Thymus (tissue), 11 donors: ENCODE measurements around the gene PHETA2. TPM values are rescaled to one million over a fixed set of nuclear protein-coding genes. Genes with fewer than 3 reads are reported as not detected.

Source experiments
- DNase-seq, 9 donors: peaks; one replicate each; pipeline ENCODE4 v3.0.0-alpha.2; 2013; ENCODE audit warnings: low spot score in 9 of 9, low read depth in 6 of 9, missing footprints in 1 of 9
- H3K27ac ChIP-seq, 2 donors: one replicate each; pipeline ENCODE4 v1.5.1; 2013; ENCODE audit warnings: control low read depth in 1 of 2, low read depth in 1 of 2, low read length in 1 of 2, mild to moderate bottlenecking in 1 of 2, moderate library complexity in 1 of 2
- H3K27me3 ChIP-seq, 2 donors: one replicate each; pipeline ENCODE4 v1.5.1; 2013; ENCODE audit warnings: low read length in 1 of 2; ENCODE audit not compliant: control insufficient read depth in 2 of 2, insufficient read depth in 1 of 2
- H3K36me3 ChIP-seq, 2 donors: one replicate each; pipeline ENCODE4 v1.5.1; 2013; ENCODE audit warnings: low read length in 1 of 2, mild to moderate bottlenecking in 1 of 2, moderate library complexity in 1 of 2; ENCODE audit not compliant: control insufficient read depth in 2 of 2, insufficient read depth in 2 of 2
- H3K4me1 ChIP-seq, 2 donors: one replicate each; pipeline ENCODE4 v1.5.1; 2013; ENCODE audit warnings: low read length in 2 of 2; ENCODE audit not compliant: control insufficient read depth in 2 of 2, insufficient read depth in 2 of 2
- H3K4me3 ChIP-seq, 2 donors: one replicate each; pipeline ENCODE4 v1.5.1; 2013; ENCODE audit warnings: low read length in 2 of 2, control low read depth in 1 of 2, mild to moderate bottlenecking in 1 of 2
- H3K9me3 ChIP-seq, 2 donors: one replicate each; pipeline ENCODE4 v1.5.1; 2013; ENCODE audit warnings: low read length in 1 of 2, mild to moderate bottlenecking in 1 of 2; ENCODE audit not compliant: control insufficient read depth in 2 of 2, insufficient read depth in 1 of 2
- WGBS: extraction: QIAGEN DNeasy Blood & Tissue Kit; methylation state at CpG from one replicate; pipeline ENCODE4 v1.1.7; 2013; 5-methylcytosine and 5-hydroxymethylcytosine counted together
- polyA plus RNA-seq: library from polyadenylated mRNA; stranded (reverse); fragments of 200-250 nt; gene quantifications from one replicate; pipeline ENCODE4 v1.2.3, GENCODE V29; 2013
- total RNA-seq: library from RNA; stranded (reverse); fragments of 120-200 nt; gene quantifications from one replicate; pipeline ENCODE4 v1.2.4, GENCODE V29; 2013
- donor health status: healthy.

The PHETA2 gene
- total and polyA plus RNA-seq, 2 donors = 5.1 to 5.2 TPM

DNA sequence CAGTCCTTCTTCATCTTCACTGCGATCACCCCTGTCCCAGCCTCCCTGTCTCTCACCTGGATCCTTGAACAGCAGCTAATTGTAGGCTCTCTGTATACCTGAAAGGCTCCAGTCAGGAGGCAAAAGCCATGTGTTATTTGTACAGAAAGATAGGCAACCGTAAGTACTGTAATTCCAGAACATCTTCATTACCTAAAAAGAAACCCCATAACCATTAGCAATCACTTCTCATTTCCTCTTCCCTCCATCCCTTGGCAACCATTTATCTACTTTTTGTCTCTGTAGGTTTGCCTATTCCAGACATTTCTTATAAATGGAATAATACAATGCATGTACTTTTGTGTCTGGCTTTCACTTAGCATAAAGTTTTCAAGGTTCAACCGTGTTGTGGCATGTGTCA is 21.3 kb upstream of the PHETA2 start:
- DNase-seq = no peak
- 98% methylated on average over 3 of the region's 3 CpGs for WGBS
- Histone ChIP-seq H3K4me1 (no peaks in the 10 kb centered on the region), H3K27ac (no peak overlapping the region), H3K9me3 (no peaks in the 10 kb centered on the region), H3K27me3 (no peaks in the 10 kb centered on the region), H3K4me3 (no peak overlapping the region), H3K36me3 (no peaks in the 10 kb centered on the region)

GRCh38 chr22:42056757-42057511 is 17.1 kb upstream of the PHETA2 start:
- WGBS = 100% methylated on average over 1 of the region's 1 CpG
- Histone ChIP-seq H3K4me1 (no peaks in the 10 kb centered on the region), H3K36me3 (peaks cover 18 to 19% of the 10 kb centered on the region in 2 donors), H3K27ac (no peak overlapping the region), H3K27me3 (no peaks in the 10 kb centered on the region), H3K9me3 (peaks cover 0 to 6% of the 10 kb centered on the region in 2 donors), H3K4me3 (no peak overlapping the region)
- DNase-seq = no peak

- 90% methylated on average over 5 of the region's 5 CpGs for WGBS
- no peaks in the 10 kb centered on the region for H3K4me1 ChIP-seq
- H3K9me3 ChIP-seq = peaks cover 0 to 6% of the 10 kb centered on the region in 2 donors
- H3K27ac ChIP-seq = no peak overlapping the region
- DNase-seq = no peak
- peaks cover 23 to 37% of the 10 kb centered on the region in 2 donors for H3K36me3 ChIP-seq
- H3K27me3 ChIP-seq = no peaks in the 10 kb centered on the region
- H3K4me3 ChIP-seq = no peak overlapping the region
These were observed 13.6 kb upstream of the PHETA2 start for GRCh38 chr22:42060489-42060888.

- no peak for DNase-seq
- WGBS = 98% methylated on average over 7 of the region's 7 CpGs
- Histone ChIP-seq H3K4me1 (no peaks in the 10 kb centered on the region), H3K27ac (no peak overlapping the region), H3K9me3 (peaks cover 0 to 6% of the 10 kb centered on the region in 2 donors), H3K27me3 (no peaks in the 10 kb centered on the region), H3K4me3 (no peak overlapping the region), H3K36me3 (peaks cover 25 to 39% of the 10 kb centered on the region in 2 donors)
These were observed 13.0 kb upstream of the PHETA2 start for GRCh38 chr22:42061041-42061440.

DNA sequence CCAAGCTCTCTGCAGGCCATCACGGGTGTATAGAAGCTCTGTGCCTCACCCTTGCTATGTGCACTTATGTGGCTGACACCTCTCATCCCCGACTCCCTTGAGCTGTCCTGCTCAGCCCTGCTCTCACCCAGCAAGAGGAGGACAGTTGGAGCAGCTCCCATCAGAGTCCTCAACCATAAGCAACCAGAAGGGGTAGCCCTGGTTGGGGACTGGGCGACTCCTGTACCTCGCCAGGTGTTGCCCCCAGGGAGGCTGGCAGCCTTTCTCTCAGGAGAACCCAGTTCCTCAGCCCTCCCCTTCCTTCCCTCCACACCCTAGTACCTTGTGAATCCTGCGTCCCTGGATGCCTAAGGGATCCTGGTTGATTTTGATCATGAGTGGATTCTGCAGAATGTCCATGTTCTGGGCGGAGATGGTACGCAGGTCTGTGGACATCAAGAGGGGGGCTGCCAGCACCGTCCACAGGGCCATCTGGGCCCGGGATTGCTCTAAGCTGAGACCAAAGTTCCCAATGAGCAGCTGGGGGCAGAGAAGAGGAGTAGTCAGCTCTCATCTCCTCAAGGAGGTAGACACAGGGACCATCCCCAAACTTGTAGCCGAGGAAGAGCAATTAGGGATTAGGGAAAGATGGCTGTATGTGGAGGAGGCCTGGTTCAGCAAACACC is 11.4 kb upstream of the PHETA2 start:
- Histone ChIP-seq H3K27ac (no peak overlapping the region), H3K9me3 (peaks cover 0 to 6% of the 10 kb centered on the region in 2 donors), H3K4me3 (no peak overlapping the region), H3K4me1 (no peaks in the 10 kb centered on the region), H3K27me3 (no peaks in the 10 kb centered on the region), H3K36me3 (peaks cover 32 to 46% of the 10 kb centered on the region in 2 donors)
- DNase-seq = no peak
- 93% methylated on average over 10 of the region's 10 CpGs for WGBS

DNA sequence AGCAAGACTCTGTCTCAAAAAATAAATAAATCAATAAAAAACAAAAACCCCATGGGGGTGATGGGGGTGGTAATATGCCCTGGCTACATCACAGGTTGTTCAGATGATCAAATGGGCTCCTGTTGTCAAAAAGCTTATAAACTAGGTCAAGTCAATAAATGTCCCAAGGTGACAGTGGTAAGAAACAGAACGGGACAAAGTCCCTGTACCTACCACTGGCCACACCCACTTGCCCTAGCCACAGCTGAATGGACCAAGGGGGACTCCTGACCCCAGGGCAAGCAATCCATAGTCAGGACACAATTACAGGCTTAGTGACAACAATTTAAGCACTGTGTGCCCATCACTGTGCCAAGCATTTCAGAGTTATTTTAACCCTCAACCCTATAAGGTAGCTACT is 9.4 kb upstream of the PHETA2 start:
- Histone ChIP-seq H3K4me1 (peaks cover 0 to 1% of the 10 kb centered on the region in 2 donors), H3K4me3 (no peak overlapping the region), H3K9me3 (no peaks in the 10 kb centered on the region), H3K27ac (no peak overlapping the region), H3K27me3 (no peaks in the 10 kb centered on the region), H3K36me3 (peaks cover 25 to 44% of the 10 kb centered on the region in 2 donors)
- no peak for DNase-seq
- WGBS = 100% methylated on average over 1 of the region's 1 CpG

DNA sequence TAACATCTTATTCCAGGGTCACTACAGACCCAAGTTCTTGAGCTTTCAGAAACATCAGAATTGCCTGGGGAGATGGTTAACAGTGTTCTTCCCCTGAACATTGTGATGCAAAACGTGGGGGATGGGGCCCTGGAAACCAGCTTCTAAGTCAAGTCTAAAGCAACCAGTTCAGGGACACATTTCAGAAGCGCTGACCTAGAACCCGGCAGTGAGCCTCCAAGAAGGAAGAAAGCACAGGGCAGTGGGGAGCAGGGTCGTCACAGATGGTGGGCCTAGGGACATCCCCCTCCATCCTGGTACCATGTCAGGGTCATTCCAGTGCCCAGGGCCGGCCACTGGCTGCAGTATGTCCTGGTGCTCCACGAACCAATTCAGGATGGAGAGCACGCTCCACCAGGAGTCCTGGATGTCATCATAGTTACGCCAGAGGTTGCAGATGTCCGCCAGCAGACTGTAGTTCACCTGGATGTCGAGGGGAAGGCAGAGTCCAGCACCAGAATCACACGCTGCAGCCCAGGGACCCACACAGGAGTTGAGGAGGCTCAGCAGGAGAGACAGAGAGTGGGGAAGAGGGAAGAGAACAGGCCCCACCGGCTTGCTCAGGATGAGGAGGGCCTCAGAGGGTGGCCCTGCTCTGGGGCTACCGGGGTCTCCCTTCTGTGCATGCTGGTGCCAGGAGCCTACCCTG is 8.5 kb upstream of the PHETA2 start:
- Histone ChIP-seq H3K27me3 (no peaks in the 10 kb centered on the region), H3K36me3 (peaks cover 16 to 37% of the 10 kb centered on the region in 2 donors), H3K27ac (no peak overlapping the region), H3K4me1 (peaks cover 0 to 9% of the 10 kb centered on the region in 2 donors), H3K4me3 (no peak overlapping the region), H3K9me3 (no peaks in the 10 kb centered on the region)
- DNase-seq = no peak
- WGBS = 95% methylated on average over 13 of the region's 13 CpGs

DNA sequence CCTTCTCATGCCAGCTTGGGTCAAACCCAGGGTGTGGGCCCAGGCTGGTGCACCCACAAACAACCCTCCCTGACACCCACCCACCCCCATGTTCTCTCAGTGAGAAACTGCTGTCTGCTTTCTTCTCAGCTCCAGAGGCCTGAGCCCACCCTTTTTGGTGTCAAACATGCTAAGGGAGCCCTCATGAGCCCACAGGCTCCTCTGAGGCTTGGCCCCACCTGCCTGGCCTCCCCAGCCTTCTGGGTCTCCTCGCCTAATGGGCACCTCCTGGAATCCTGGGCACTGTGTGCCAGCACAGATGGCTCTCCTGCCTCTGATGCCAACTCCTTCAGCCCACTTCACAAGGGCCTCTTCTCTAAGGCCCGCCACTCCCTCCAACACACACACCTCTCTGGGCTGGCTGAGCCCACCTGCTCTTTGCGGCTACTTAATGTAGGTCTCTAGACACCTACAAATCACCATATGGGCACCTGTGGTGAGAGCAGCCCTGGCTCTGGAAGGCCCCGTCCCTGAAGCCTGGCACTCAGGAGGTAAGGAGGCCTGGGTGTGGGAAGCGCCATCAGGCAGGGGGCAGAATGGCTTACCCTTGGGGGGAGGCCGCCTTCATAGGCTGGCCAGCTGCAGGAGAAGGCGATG is 7.8 kb upstream of the PHETA2 start:
- Histone ChIP-seq H3K4me1 (peaks cover 3 to 13% of the 10 kb centered on the region in 2 donors), H3K27me3 (no peaks in the 10 kb centered on the region), H3K27ac (no peak overlapping the region), H3K4me3 (no peak overlapping the region), H3K36me3 (peaks cover 13 to 33% of the 10 kb centered on the region in 2 donors), H3K9me3 (no peaks in the 10 kb centered on the region)
- WGBS = 98% methylated on average over 7 of the region's 7 CpGs
- no peak for DNase-seq
